ENCODE data around the gene SLC25A21.

SLC25A21 gene

GRCh38 chr14:36810209-36810608, 362.2 kb downstream of the SLC25A21 start:
- Histone ChIP-seq H3K27me3 (ENCODE audit: control insufficient read depth in 1 of 2, insufficient read depth in 2 of 2, low read length in 2 of 2) (no peaks in the 10 kb centered on the region), H3K4me3 (ENCODE audit: low read depth in 1 of 2, low read length in 2 of 2) (no peak overlapping the region), H3K4me1 (ENCODE audit: insufficient read depth, low read length) (no peaks in the 10 kb centered on the region), H3K9ac (ENCODE audit: low read length) (no peak overlapping the region), H3K36me3 (ENCODE audit: insufficient read depth, low read length) (no peaks in the 10 kb centered on the region), H3K9me3 (ENCODE audit: low read length) (no peaks in the 10 kb centered on the region), H3K27ac (ENCODE audit: low read depth, low read length) (no peak overlapping the region)

- Histone ChIP-seq H3K27me3 (ENCODE audit: control insufficient read depth in 1 of 2, insufficient read depth in 2 of 2, low read length in 2 of 2) (no peaks in the 10 kb centered on the region), H3K4me3 (ENCODE audit: low read depth in 1 of 2, low read length in 2 of 2) (no peak overlapping the region), H3K27ac (ENCODE audit: low read depth, low read length) (no peak overlapping the region), H3K36me3 (ENCODE audit: insufficient read depth, low read length) (no peaks in the 10 kb centered on the region), H3K9me3 (ENCODE audit: low read length) (no peaks in the 10 kb centered on the region), H3K9ac (ENCODE audit: low read length) (no peak overlapping the region), H3K4me1 (ENCODE audit: insufficient read depth, low read length) (no peaks in the 10 kb centered on the region)
These were observed 364.7 kb downstream of the SLC25A21 start for GRCh38 chr14:36807727-36808126.

- Histone ChIP-seq H3K4me3 (ENCODE audit: low read depth in 1 of 2, low read length in 2 of 2) (no peak overlapping the region), H3K9me3 (ENCODE audit: low read length) (no peaks in the 10 kb centered on the region), H3K27ac (ENCODE audit: low read depth, low read length) (no peak overlapping the region), H3K4me1 (ENCODE audit: insufficient read depth, low read length) (no peaks in the 10 kb centered on the region), H3K27me3 (ENCODE audit: control insufficient read depth in 1 of 2, insufficient read depth in 2 of 2, low read length in 2 of 2) (no peaks in the 10 kb centered on the region), H3K36me3 (ENCODE audit: insufficient read depth, low read length) (no peaks in the 10 kb centered on the region), H3K9ac (ENCODE audit: low read length) (no peak overlapping the region)
These were observed 367.3 kb downstream of the SLC25A21 start for GRCh38 chr14:36805131-36805559.

- Histone ChIP-seq H3K36me3 (ENCODE audit: insufficient read depth, low read length) (no peaks in the 10 kb centered on the region), H3K27ac (ENCODE audit: low read depth, low read length) (no peak overlapping the region), H3K4me3 (ENCODE audit: low read depth in 1 of 2, low read length in 2 of 2) (no peak overlapping the region), H3K9ac (ENCODE audit: low read length) (no peak overlapping the region), H3K27me3 (ENCODE audit: control insufficient read depth in 1 of 2, insufficient read depth in 2 of 2, low read length in 2 of 2) (no peaks in the 10 kb centered on the region), H3K9me3 (ENCODE audit: low read length) (no peaks in the 10 kb centered on the region), H3K4me1 (ENCODE audit: insufficient read depth, low read length) (no peaks in the 10 kb centered on the region)
These were observed 374.8 kb downstream of the SLC25A21 start for GRCh38 chr14:36797634-36798033.

GRCh38 chr14:36791402-36791801, 381.0 kb downstream of the SLC25A21 start:
- no peak overlapping the region for H3K27ac ChIP-seq (ENCODE audit: low read depth, low read length)
- H3K9ac ChIP-seq (ENCODE audit: low read length): no peak overlapping the region
- no peaks in the 10 kb centered on the region for H3K9me3 ChIP-seq (ENCODE audit: low read length)
- H3K36me3 ChIP-seq (ENCODE audit: insufficient read depth, low read length): no peaks in the 10 kb centered on the region
- no peak overlapping the region for H3K4me3 ChIP-seq (ENCODE audit: low read depth in 1 of 2, low read length in 2 of 2)
- H3K27me3 ChIP-seq (ENCODE audit: control insufficient read depth in 1 of 2, insufficient read depth in 2 of 2, low read length in 2 of 2): no peaks in the 10 kb centered on the region
- H3K4me1 ChIP-seq (ENCODE audit: insufficient read depth, low read length): no peaks in the 10 kb centered on the region

- H3K4me1 ChIP-seq (ENCODE audit: insufficient read depth, low read length): no peaks in the 10 kb centered on the region
- no peak overlapping the region for H3K9ac ChIP-seq (ENCODE audit: low read length)
- H3K9me3 ChIP-seq (ENCODE audit: low read length): no peaks in the 10 kb centered on the region
- H3K36me3 ChIP-seq (ENCODE audit: insufficient read depth, low read length): no peaks in the 10 kb centered on the region
- no peaks in the 10 kb centered on the region for H3K27me3 ChIP-seq (ENCODE audit: control insufficient read depth in 1 of 2, insufficient read depth in 2 of 2, low read length in 2 of 2)
- H3K4me3 ChIP-seq (ENCODE audit: low read depth in 1 of 2, low read length in 2 of 2): no peak overlapping the region
- no peak overlapping the region for H3K27ac ChIP-seq (ENCODE audit: low read depth, low read length)
These were observed 386.9 kb downstream of the SLC25A21 start for GRCh38 chr14:36785511-36785910.

- no peaks in the 10 kb centered on the region for H3K27me3 ChIP-seq (ENCODE audit: control insufficient read depth in 1 of 2, insufficient read depth in 2 of 2, low read length in 2 of 2)
- no peaks in the 10 kb centered on the region for H3K9me3 ChIP-seq (ENCODE audit: low read length)
- no peak overlapping the region for H3K9ac ChIP-seq (ENCODE audit: low read length)
- no peak overlapping the region for H3K4me3 ChIP-seq (ENCODE audit: low read depth in 1 of 2, low read length in 2 of 2)
- no peak overlapping the region for H3K27ac ChIP-seq (ENCODE audit: low read depth, low read length)
- no peaks in the 10 kb centered on the region for H3K36me3 ChIP-seq (ENCODE audit: insufficient read depth, low read length)
- H3K4me1 ChIP-seq (ENCODE audit: insufficient read depth, low read length): no peaks in the 10 kb centered on the region
These were observed 387.9 kb downstream of the SLC25A21 start for GRCh38 chr14:36784541-36784940.

GRCh38 chr14:36781897-36782296, 390.5 kb downstream of the SLC25A21 start:
- no peaks in the 10 kb centered on the region for H3K9me3 ChIP-seq (ENCODE audit: low read length)
- no peaks in the 10 kb centered on the region for H3K4me1 ChIP-seq (ENCODE audit: insufficient read depth, low read length)
- no peaks in the 10 kb centered on the region for H3K36me3 ChIP-seq (ENCODE audit: insufficient read depth, low read length)
- H3K27ac ChIP-seq (ENCODE audit: low read depth, low read length): no peak overlapping the region
- no peaks in the 10 kb centered on the region for H3K27me3 ChIP-seq (ENCODE audit: control insufficient read depth in 1 of 2, insufficient read depth in 2 of 2, low read length in 2 of 2)
- H3K9ac ChIP-seq (ENCODE audit: low read length): no peak overlapping the region
- no peak overlapping the region for H3K4me3 ChIP-seq (ENCODE audit: low read depth in 1 of 2, low read length in 2 of 2)

- Histone ChIP-seq H3K36me3 (ENCODE audit: insufficient read depth, low read length) (no peaks in the 10 kb centered on the region), H3K27me3 (ENCODE audit: control insufficient read depth in 1 of 2, insufficient read depth in 2 of 2, low read length in 2 of 2) (no peaks in the 10 kb centered on the region), H3K27ac (ENCODE audit: low read depth, low read length) (no peak overlapping the region), H3K9ac (ENCODE audit: low read length) (no peak overlapping the region), H3K4me1 (ENCODE audit: insufficient read depth, low read length) (no peaks in the 10 kb centered on the region), H3K9me3 (ENCODE audit: low read length) (no peaks in the 10 kb centered on the region), H3K4me3 (ENCODE audit: low read depth in 1 of 2, low read length in 2 of 2) (no peak overlapping the region)
These were observed 398.8 kb downstream of the SLC25A21 start for GRCh38 chr14:36773558-36773957.

GRCh38 chr14:36773136-36773540, 399.3 kb downstream of the SLC25A21 start:
- Histone ChIP-seq H3K4me3 (ENCODE audit: low read depth in 1 of 2, low read length in 2 of 2) (no peak overlapping the region), H3K36me3 (ENCODE audit: insufficient read depth, low read length) (no peaks in the 10 kb centered on the region), H3K27me3 (ENCODE audit: control insufficient read depth in 1 of 2, insufficient read depth in 2 of 2, low read length in 2 of 2) (no peaks in the 10 kb centered on the region), H3K27ac (ENCODE audit: low read depth, low read length) (no peak overlapping the region), H3K4me1 (ENCODE audit: insufficient read depth, low read length) (no peaks in the 10 kb centered on the region), H3K9ac (ENCODE audit: low read length) (no peak overlapping the region), H3K9me3 (ENCODE audit: low read length) (no peaks in the 10 kb centered on the region)

- no peak overlapping the region for H3K4me3 ChIP-seq (ENCODE audit: low read depth in 1 of 2, low read length in 2 of 2)
- H3K27ac ChIP-seq (ENCODE audit: low read depth, low read length): no peak overlapping the region
- no peaks in the 10 kb centered on the region for H3K27me3 ChIP-seq (ENCODE audit: control insufficient read depth in 1 of 2, insufficient read depth in 2 of 2, low read length in 2 of 2)
These were observed 401.3 kb downstream of the SLC25A21 start for GRCh38 chr14:36771028-36771640.

GRCh38 chr14:36768638-36769337, 403.6 kb downstream of the SLC25A21 start:
- Histone ChIP-seq H3K27ac (ENCODE audit: low read depth, low read length) (no peak overlapping the region), H3K9ac (ENCODE audit: low read length) (no peak overlapping the region), H3K36me3 (ENCODE audit: insufficient read depth, low read length) (no peaks in the 10 kb centered on the region), H3K9me3 (ENCODE audit: low read length) (no peaks in the 10 kb centered on the region), H3K4me3 (ENCODE audit: low read depth in 1 of 2, low read length in 2 of 2) (no peak overlapping the region), H3K4me1 (ENCODE audit: insufficient read depth, low read length) (no peaks in the 10 kb centered on the region), H3K27me3 (ENCODE audit: control insufficient read depth in 1 of 2, insufficient read depth in 2 of 2, low read length in 2 of 2) (no peaks in the 10 kb centered on the region)

More at GRCh38 chr14:36771028-36771640, 401.3 kb downstream of the SLC25A21 start:
- Histone ChIP-seq H3K9ac (ENCODE audit: low read length) (no peak overlapping the region), H3K36me3 (ENCODE audit: insufficient read depth, low read length) (no peaks in the 10 kb centered on the region), H3K9me3 (ENCODE audit: low read length) (no peaks in the 10 kb centered on the region), H3K4me1 (ENCODE audit: insufficient read depth, low read length) (no peaks in the 10 kb centered on the region)
